ENCODE results near the gene COPS8. TPM values are rescaled to one million over a fixed set of nuclear protein-coding genes. Genes with fewer than 3 reads are reported as not detected.

The COPS8 gene
- total RNA-seq, 1 experiment from 2014 or later, result 87.4 TPM

DNA sequence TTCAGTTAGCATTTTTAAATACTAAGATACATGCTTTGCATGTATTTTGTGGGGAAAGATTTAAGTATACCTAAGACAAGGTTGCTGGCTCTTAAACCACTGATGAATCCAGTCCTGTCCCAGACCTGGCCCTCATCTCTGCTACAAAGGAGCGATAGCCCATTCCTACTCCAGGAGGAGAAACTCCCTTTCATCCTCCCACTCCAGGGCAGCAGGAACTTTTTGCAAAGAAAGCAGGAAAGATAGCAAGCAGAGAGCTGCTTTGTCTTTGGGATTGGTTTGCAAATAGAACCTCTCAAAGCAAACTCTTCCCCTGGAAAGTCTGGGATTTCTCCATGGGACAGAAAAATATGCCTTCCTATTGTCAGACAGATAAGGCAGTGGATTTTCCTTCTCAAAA lies 43.6 kb upstream of the COPS8 start:
- POLR2A ChIA-PET (ENCODE audit: low non-redundant PET), result no interaction called here
- Histone ChIP-seq H3K4me3 (ENCODE audit: low read depth, low read length, poor library complexity, severe bottlenecking) (no peak overlapping the region), H3K27ac (ENCODE audit: low read depth, low read length, poor library complexity, severe bottlenecking) (no peak overlapping the region), H3K27me3 (replicated peaks; ENCODE audit: insufficient read depth, low read depth, low read length, poor library complexity) (peaks cover 42% of the 10 kb centered on the region), H3K9me3 (ENCODE audit: low read depth, low read length, poor library complexity, severe bottlenecking) (no peaks in the 10 kb centered on the region), H3K36me3 (ENCODE audit: insufficient read depth, low read length, poor library complexity, severe bottlenecking) (no peaks in the 10 kb centered on the region), H3K4me1 (ENCODE audit: insufficient read depth, low read length, poor library complexity, severe bottlenecking) (no peaks in the 10 kb centered on the region)
- intact Hi-C loops (cut with micrococcal nuclease; ENCODE audit: unreplicated experiment), result no loop called here
- TF ChIP-seq, protein P1, sequence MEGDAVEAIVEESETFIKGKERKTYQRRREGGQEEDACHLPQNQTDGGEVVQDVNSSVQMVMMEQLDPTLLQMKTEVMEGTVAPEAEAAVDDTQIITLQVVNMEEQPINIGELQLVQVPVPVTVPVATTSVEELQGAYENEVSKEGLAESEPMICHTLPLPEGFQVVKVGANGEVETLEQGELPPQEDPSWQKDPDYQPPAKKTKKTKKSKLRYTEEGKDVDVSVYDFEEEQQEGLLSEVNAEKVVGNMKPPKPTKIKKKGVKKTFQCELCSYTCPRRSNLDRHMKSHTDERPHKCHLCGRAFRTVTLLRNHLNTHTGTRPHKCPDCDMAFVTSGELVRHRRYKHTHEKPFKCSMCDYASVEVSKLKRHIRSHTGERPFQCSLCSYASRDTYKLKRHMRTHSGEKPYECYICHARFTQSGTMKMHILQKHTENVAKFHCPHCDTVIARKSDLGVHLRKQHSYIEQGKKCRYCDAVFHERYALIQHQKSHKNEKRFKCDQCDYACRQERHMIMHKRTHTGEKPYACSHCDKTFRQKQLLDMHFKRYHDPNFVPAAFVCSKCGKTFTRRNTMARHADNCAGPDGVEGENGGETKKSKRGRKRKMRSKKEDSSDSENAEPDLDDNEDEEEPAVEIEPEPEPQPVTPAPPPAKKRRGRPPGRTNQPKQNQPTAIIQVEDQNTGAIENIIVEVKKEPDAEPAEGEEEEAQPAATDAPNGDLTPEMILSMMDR (conservative IDR thresholded peaks at IDR 0.05; ENCODE audit: low read depth, low read length), result no peak
- TF ChIP-seq EZH2 (IDR thresholded peaks at IDR 0.05; ENCODE audit: borderline replicate concordance, low read depth, low read length, poor library complexity, severe bottlenecking), result no peak
- CTCF ChIA-PET, result no interaction called here
- DNase-seq (ENCODE audit: low spot score), result no peak
- no TSS peak for BruUV-seq (replicated peaks)

DNA sequence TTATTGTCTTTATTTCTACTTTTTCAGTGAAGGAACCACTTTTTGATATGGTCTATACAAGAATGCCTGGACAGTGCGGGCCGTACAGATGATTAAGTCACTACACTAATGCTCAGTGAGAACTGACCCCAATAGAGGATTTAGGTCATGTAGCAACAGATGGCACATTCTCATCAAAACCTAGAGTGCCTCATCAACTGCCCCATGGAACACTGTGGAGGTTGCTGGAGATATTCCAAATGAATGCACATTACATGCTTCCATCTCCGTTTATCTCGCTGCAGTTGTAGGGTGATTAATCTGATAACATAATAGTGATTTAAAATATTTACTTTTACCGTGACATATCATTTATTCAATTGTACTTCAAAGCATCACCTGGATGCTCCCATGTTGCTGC lies 41.8 kb upstream of the COPS8 start:
- BruUV-seq (replicated peaks), result no TSS peak

DNA sequence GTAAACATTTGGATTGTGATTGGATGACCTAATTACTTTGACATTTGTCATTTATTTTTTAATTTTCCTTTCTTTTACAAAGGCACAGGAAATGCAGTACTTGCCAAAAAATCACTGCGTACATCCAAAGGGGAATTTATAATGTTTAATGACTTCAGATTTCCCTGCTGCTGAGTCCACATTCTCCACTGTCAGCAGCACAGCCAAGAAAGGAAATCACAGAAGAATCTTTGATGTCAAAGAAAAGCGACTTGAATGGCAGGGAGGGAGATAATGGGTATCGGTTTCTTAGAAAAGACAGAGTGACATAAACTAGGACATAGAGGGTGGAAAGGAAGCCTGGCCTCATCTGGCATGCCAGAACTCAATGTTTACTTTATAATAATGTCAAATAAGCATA lies 41.4 kb upstream of the COPS8 start:
- H3K9me3 ChIP-seq (ENCODE audit: low read depth, low read length, poor library complexity, severe bottlenecking), result peaks cover 12% of the 10 kb centered on the region
- peaks cover 42% of the 10 kb centered on the region for H3K27me3 ChIP-seq (replicated peaks; ENCODE audit: insufficient read depth, low read depth, low read length, poor library complexity)
- BruUV-seq (replicated peaks), result no TSS peak
- intact Hi-C loops (cut with micrococcal nuclease; ENCODE audit: unreplicated experiment), result no loop called here
- ChIA-PET CTCF (no interaction called here), POLR2A (ENCODE audit: low non-redundant PET) (no interaction called here)
- H3K4me1 ChIP-seq (ENCODE audit: insufficient read depth, low read length, poor library complexity, severe bottlenecking), result no peaks in the 10 kb centered on the region
- no peak overlapping the region for H3K4me3 ChIP-seq (ENCODE audit: low read depth, low read length, poor library complexity, severe bottlenecking)
- DNase-seq (ENCODE audit: low spot score), result no peak
- no peak for TF ChIP-seq EZH2 (IDR thresholded peaks at IDR 0.05; ENCODE audit: borderline replicate concordance, low read depth, low read length, poor library complexity, severe bottlenecking)
- TF ChIP-seq, protein P1 (conservative IDR thresholded peaks at IDR 0.05; ENCODE audit: low read depth, low read length), result no peak
- no peak overlapping the region for H3K27ac ChIP-seq (ENCODE audit: low read depth, low read length, poor library complexity, severe bottlenecking)
- no peaks in the 10 kb centered on the region for H3K36me3 ChIP-seq (ENCODE audit: insufficient read depth, low read length, poor library complexity, severe bottlenecking)

More for the DNA sequence above, 41.8 kb upstream of the COPS8 start:
- Histone ChIP-seq H3K9me3 (ENCODE audit: low read depth, low read length, poor library complexity, severe bottlenecking) (peaks cover 8% of the 10 kb centered on the region), H3K4me3 (ENCODE audit: low read depth, low read length, poor library complexity, severe bottlenecking) (no peak overlapping the region), H3K27me3 (replicated peaks; ENCODE audit: insufficient read depth, low read depth, low read length, poor library complexity) (peaks cover 42% of the 10 kb centered on the region), H3K4me1 (ENCODE audit: insufficient read depth, low read length, poor library complexity, severe bottlenecking) (no peaks in the 10 kb centered on the region), H3K27ac (ENCODE audit: low read depth, low read length, poor library complexity, severe bottlenecking) (no peak overlapping the region), H3K36me3 (ENCODE audit: insufficient read depth, low read length, poor library complexity, severe bottlenecking) (no peaks in the 10 kb centered on the region)
- TF ChIP-seq EZH2 (IDR thresholded peaks at IDR 0.05; ENCODE audit: borderline replicate concordance, low read depth, low read length, poor library complexity, severe bottlenecking), result no peak
- TF ChIP-seq, protein P1 (conservative IDR thresholded peaks at IDR 0.05; ENCODE audit: low read depth, low read length), result no peak
- intact Hi-C loops (cut with micrococcal nuclease; ENCODE audit: unreplicated experiment), result no loop called here
- no peak for DNase-seq (ENCODE audit: low spot score)
- ChIA-PET CTCF (no interaction called here), POLR2A (ENCODE audit: low non-redundant PET) (no interaction called here)
